H1 (cell line): ENCODE data around the gene TMTC2. TPM values are rescaled to one million over a fixed set of nuclear protein-coding genes. Genes with fewer than 3 reads are reported as not detected.

Experiments used
- CBX5 ChIP-seq: fragments of 300-800, 300-1000 bp; sonication (generic); IDR thresholded peaks from 2 replicates; pipeline ENCODE4 v1.7.1; 2016; ENCODE audit warnings: antibody characterized with exemption, low read length, low read depth
- CTBP2 ChIP-seq: IDR thresholded peaks from 2 replicates; pipeline ENCODE4 v1.7.0; 2011; ENCODE audit warnings: borderline replicate concordance, mild to moderate bottlenecking, moderate library complexity, mixed read lengths, low read length; ENCODE audit not compliant: insufficient read depth, insufficient read length
- polyA plus RNA-seq, 7 experiments: library from polyadenylated mRNA; depleted of rRNA in 3 of 7; stranded (reverse) in 5 of 7; unstranded in 2 of 7; fragments of >200 nt in 5 of 7; fragments of 200-250 nt in 2 of 7; gene quantifications; 1 replicate in 5 of 7; 2 replicates in 1 of 7; 4 replicates in 1 of 7; pipeline versions ENCODE4 v1.2.1 to v1.2.3, GENCODE V29; 2011 to 2013; ENCODE audit warnings: missing spikeins in 2 of 7, mixed read lengths in 2 of 7
- total RNA-seq: library from RNA; stranded (reverse); fragmentation: NEBNext Ultra II Directional; extraction: Animal tissue kit (Norgen Biotek cat#: 25700); gene quantifications from 2 replicates; pipeline ENCODE4 v1.2.1, GENCODE V29; 2021

Gene TMTC2
- total and polyA plus RNA-seq, 2 of the 8 experiments (the other 6 are each of a cell fraction or from before 2014, with no cell fraction given), result 2.3 to 3.9 TPM

DNA sequence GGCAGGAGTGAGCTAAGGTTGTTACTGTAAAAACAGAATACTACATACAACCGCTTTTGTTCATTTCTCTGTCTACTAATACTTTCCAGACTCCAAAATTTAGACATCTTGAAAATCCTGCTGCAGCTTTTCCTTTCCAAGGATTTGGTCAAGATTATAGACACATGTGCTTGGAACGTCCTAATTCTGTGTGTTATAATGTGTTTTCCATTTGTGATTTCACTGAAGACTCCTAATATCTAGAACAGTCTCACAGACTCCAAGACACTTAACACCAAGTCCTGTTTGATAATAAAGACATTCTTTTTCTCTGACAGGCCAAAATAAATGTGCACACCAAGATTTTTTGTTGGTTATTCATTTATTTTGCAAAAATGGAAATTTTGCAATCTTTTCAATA lies 41.8 kb upstream of the TMTC2 start (continued):
- TF ChIP-seq CTBP2, result no peak
- no peak for TF ChIP-seq CBX5
